BE2C (cell line): ENCODE data around the gene COPB2.

Experiments used
- DNase-seq: peaks from one replicate; pipeline ENCODE4 v3.0.0-alpha.2; 2020
- H3K27me3 ChIP-seq: fragments of 250-450 bp; sonication (Bioruptor Pico); 2 replicates; pipeline ENCODE4 v1.5.1; 2020; ENCODE audit warnings: mild to moderate bottlenecking
- H3K36me3 ChIP-seq: fragments of 250-450 bp; sonication (Bioruptor Pico); 2 replicates; pipeline ENCODE4 v1.5.1; 2020; ENCODE audit warnings: mild to moderate bottlenecking
- H3K4me1 ChIP-seq: fragments of 250-450 bp; sonication (Bioruptor Pico); 2 replicates; pipeline ENCODE4 v1.5.1; 2020
- H3K4me3 ChIP-seq: 2 replicates; pipeline ENCODE4 v1.5.1; 2011; ENCODE audit warnings: low read depth, low read length
- H3K9me3 ChIP-seq: fragments of 250-450 bp; sonication (Bioruptor Pico); 2 replicates; pipeline ENCODE4 v1.5.1; 2020
- CTCF ChIP-seq: IDR thresholded peaks from 2 replicates; pipeline ENCODE4 v1.5.1; 2012; ENCODE audit warnings: mild to moderate bottlenecking, low read depth, low read length

Gene COPB2

GRCh38 chr3:139318431-139318816 is 71.0 kb downstream of the COPB2 start:
- Histone ChIP-seq H3K9me3 (no peaks in the 10 kb centered on the region; the same call in 1 of the 2 replicates), H3K36me3 (no peaks in the 10 kb centered on the region), H3K4me1 (peaks cover 13% of the 10 kb centered on the region), H3K4me3 (no peak overlapping the region), H3K27me3 (no peaks in the 10 kb centered on the region; the same call in 1 of the 2 replicates)
- peak; percentile 77 for DNase-seq
- TF ChIP-seq CTCF = no peak

GRCh38 chr3:139317660-139318430 is 71.6 kb downstream of the COPB2 start:
- no peaks in the 10 kb centered on the region; the same call in 1 of the 2 replicates for H3K9me3 ChIP-seq
- no peaks in the 10 kb centered on the region; the same call in 1 of the 2 replicates for H3K27me3 ChIP-seq
- no peak for TF ChIP-seq CTCF
- no peak overlapping the region for H3K4me3 ChIP-seq
- peaks cover 13% of the 10 kb centered on the region for H3K4me1 ChIP-seq
- no peaks in the 10 kb centered on the region for H3K36me3 ChIP-seq
- DNase-seq = no peak

GRCh38 chr3:139317215-139317614 is 72.2 kb downstream of the COPB2 start:
- Histone ChIP-seq H3K27me3 (no peaks in the 10 kb centered on the region; the same call in 1 of the 2 replicates), H3K4me3 (no peak overlapping the region), H3K36me3 (no peaks in the 10 kb centered on the region), H3K9me3 (no peaks in the 10 kb centered on the region; the same call in 1 of the 2 replicates), H3K4me1 (peaks cover 13% of the 10 kb centered on the region)
- no peak for TF ChIP-seq CTCF
- DNase-seq = no peak

- TF ChIP-seq CTCF = no peak
- Histone ChIP-seq H3K27me3 (no peaks in the 10 kb centered on the region), H3K36me3 (no peaks in the 10 kb centered on the region), H3K9me3 (no peaks in the 10 kb centered on the region; the same call in 1 of the 2 replicates), H3K4me1 (peaks cover 15% of the 10 kb centered on the region), H3K4me3 (no peak overlapping the region)
- DNase-seq = no peak
Observed at GRCh38 chr3:139313921-139314320, 75.5 kb downstream of the COPB2 start.

- H3K9me3 ChIP-seq = no peaks in the 10 kb centered on the region; the same call in 1 of the 2 replicates
- H3K4me1 ChIP-seq = peaks cover 12% of the 10 kb centered on the region
- TF ChIP-seq CTCF = no peak
- DNase-seq = no peak
- no peaks in the 10 kb centered on the region for H3K27me3 ChIP-seq
- H3K36me3 ChIP-seq = no peaks in the 10 kb centered on the region
- no peak overlapping the region for H3K4me3 ChIP-seq
Observed at GRCh38 chr3:139312959-139313358, 76.5 kb downstream of the COPB2 start.

- DNase-seq = no peak
- Histone ChIP-seq H3K36me3 (no peaks in the 10 kb centered on the region), H3K9me3 (no peaks in the 10 kb centered on the region; the same call in 1 of the 2 replicates), H3K4me1 (peaks cover 13% of the 10 kb centered on the region), H3K4me3 (no peak overlapping the region), H3K27me3 (no peaks in the 10 kb centered on the region)
- no peak for TF ChIP-seq CTCF
Observed at GRCh38 chr3:139312416-139312815, 77.0 kb downstream of the COPB2 start.
